OCI-LY7 (cell line): ENCODE measurements around the gene MRC2. TPM values are rescaled to one million over a fixed set of nuclear protein-coding genes. Genes with fewer than 3 reads are reported as not detected.

Experiments used
- BruUV-seq: library from RNA; stranded (reverse); fragments of 400-500 nt; replicated peaks from 2 replicates; lab custom pipeline; 2021; lab: Mats Ljungman, UMichigan
- CTCF ChIA-PET: fragments of 300-600 bp; sonication (Branson Sonifier 250); formaldehyde crosslinking; loops from one replicate; lab custom pipeline; 2022; ENCODE audit warnings: antibody characterized with exemption; ENCODE audit not compliant: unreplicated experiment; lab: Charles Lee
- POLR2A ChIA-PET: fragments of 300-600 bp; sonication (Branson Sonifier 250); formaldehyde crosslinking; loops from one replicate; lab custom pipeline; 2022; ENCODE audit warnings: antibody characterized with exemption; lab: Charles Lee
- DNase-seq: peaks from one replicate; pipeline ENCODE4 v3.0.0-alpha.2; 2015; ENCODE audit warnings: low spot score
- H2AFZ ChIP-seq: fragments of 200-600 bp; sonication (generic), shearing (Covaris generic); 2 replicates; pipeline ENCODE4 v1.6.1; 2014; ENCODE audit warnings: mild to moderate bottlenecking, antibody characterized with exemption, low read length, moderate library complexity
- H3K27ac ChIP-seq: fragments of 200-600 bp; sonication (generic); 2 replicates; pipeline ENCODE4 v1.5.1; 2014; ENCODE audit warnings: mixed run types, low read depth, mild to moderate bottlenecking, moderate library complexity, low read length, inconsistent platforms; ENCODE audit not compliant: poor library complexity, severe bottlenecking
- H3K36me3 ChIP-seq: fragments of 200-600 bp; sonication (generic); 2 replicates; pipeline ENCODE4 v1.6.1; 2014; ENCODE audit warnings: mild to moderate bottlenecking, antibody characterized with exemption, low read length, moderate library complexity, mixed read lengths; ENCODE audit not compliant: insufficient read depth
- H3K4me1 ChIP-seq: fragments of 200-600 bp; sonication (generic); 2 replicates; pipeline ENCODE4 v1.5.1; 2014; ENCODE audit warnings: mild to moderate bottlenecking, low read length; ENCODE audit not compliant: insufficient read depth, poor library complexity, severe bottlenecking
- H3K4me2 ChIP-seq: fragments of 200-600 bp; sonication (generic); 2 replicates; pipeline ENCODE4 v1.6.1; 2014; ENCODE audit warnings: mild to moderate bottlenecking, low read length
- H3K4me3 ChIP-seq: fragments of 200-600 bp; sonication (generic); 2 replicates; pipeline ENCODE4 v1.5.1; 2014; ENCODE audit warnings: mild to moderate bottlenecking, low read depth, low read length; ENCODE audit not compliant: poor library complexity, severe bottlenecking
- H3K79me2 ChIP-seq: fragments of 200-600 bp; sonication (generic); 2 replicates; pipeline ENCODE4 v1.6.1; 2016; ENCODE audit warnings: low read depth, mild to moderate bottlenecking, low read length, moderate library complexity, mixed read lengths; ENCODE audit not compliant: insufficient read depth
- H3K9me2 ChIP-seq: fragments of 200-600 bp; sonication (generic); 2 replicates; pipeline ENCODE4 v1.6.1; 2016; ENCODE audit warnings: mild to moderate bottlenecking, low read length, mixed read lengths; ENCODE audit not compliant: insufficient read depth
- H3K9me3 ChIP-seq: fragments of 200-600 bp; sonication (generic); 2 replicates; pipeline ENCODE4 v1.6.1; 2014; ENCODE audit warnings: mild to moderate bottlenecking, mixed run types, low read length, mixed read lengths
- H4K20me1 ChIP-seq: fragments of 200-600 bp; sonication (generic); 2 replicates; pipeline ENCODE4 v1.6.1; 2014; ENCODE audit warnings: mild to moderate bottlenecking, antibody characterized with exemption, low read length, moderate library complexity, mixed read lengths; ENCODE audit not compliant: insufficient read depth
- CTCF ChIP-seq: fragments of 200-600 bp; sonication (generic); conservative IDR thresholded peaks from 2 replicates; pipeline ENCODE4 v1.5.1; 2014; ENCODE audit warnings: mild to moderate bottlenecking, antibody characterized with exemption, low read length, moderate library complexity, mixed read lengths
- EZH2phosphoT487 ChIP-seq: fragments of 200-600 bp; sonication (generic); IDR thresholded peaks from 2 replicates; pipeline ENCODE4 v1.6.1; 2018; ENCODE audit warnings: low read depth, borderline replicate concordance, mild to moderate bottlenecking, mixed run types, antibody characterized with exemption, low read length, moderate library complexity, mixed read lengths
- intact Hi-C: fragments of 100-400 bp; cut with micrococcal nuclease; formaldehyde crosslinking; loops from one replicate; pipeline ENCODE4 v1.10.0; 2022; ENCODE audit not compliant: unreplicated experiment
- total RNA-seq, 2 experiments: library from RNA; depleted of rRNA in 1 of 2; stranded (reverse); fragments of >200 nt in 1 of 2; shearing (Covaris generic) in 1 of 2; gene quantifications; 2 replicates each; pipeline ENCODE4 v1.2.3, GENCODE V29; 2014 to 2022

MRC2 gene
- total RNA-seq, 2 experiments from 2014 or later = 0.19 to 0.27 TPM

DNA sequence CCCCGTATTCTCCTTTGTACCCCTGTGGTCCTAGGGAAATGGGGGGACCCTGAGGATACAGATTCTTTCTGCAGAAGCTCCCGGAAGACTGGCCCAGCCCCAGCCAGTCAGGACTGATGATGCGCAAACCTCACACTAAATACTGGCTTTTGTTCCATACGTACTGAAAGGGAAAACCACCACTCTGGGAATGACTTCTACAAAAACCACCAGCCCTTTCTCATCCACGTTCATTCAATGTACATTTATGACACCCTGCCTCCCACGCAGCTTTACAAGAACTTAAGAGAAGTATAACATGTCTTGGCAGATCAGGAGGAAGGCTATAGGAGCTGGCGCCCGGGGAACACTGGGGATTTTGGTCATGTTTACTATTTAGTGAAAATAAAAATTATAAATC lies 110.0 kb downstream of the MRC2 start:
- CTCF ChIA-PET = no interaction called here

GRCh38 chr17:62738281-62738680 lies 110.8 kb downstream of the MRC2 start:
- POLR2A ChIA-PET = no interaction called here
- Histone ChIP-seq H3K9me2 (no peaks in the 10 kb centered on the region), H3K4me2 (no peak overlapping the region), H4K20me1 (no peaks in the 10 kb centered on the region), H3K9me3 (no peaks in the 10 kb centered on the region), H3K36me3 (no peaks in the 10 kb centered on the region), H3K4me1 (no peaks in the 10 kb centered on the region), H3K27ac (no peak overlapping the region), H3K79me2 (no peaks in the 10 kb centered on the region), H3K4me3 (no peak overlapping the region), H2AFZ (no peak overlapping the region)
- CTCF ChIA-PET = no interaction called here
- intact Hi-C loops = no loop called here
- DNase-seq = no peak
- TF ChIP-seq CTCF (no peak), EZH2phosphoT487 (no peak)
- BruUV-seq = no TSS peak

More for the DNA sequence above, 110.0 kb downstream of the MRC2 start:
- no peaks in the 10 kb centered on the region for H3K9me2 ChIP-seq
- BruUV-seq = no TSS peak
- no peaks in the 10 kb centered on the region for H4K20me1 ChIP-seq
- TF ChIP-seq CTCF (no peak), EZH2phosphoT487 (no peak)
- H3K9me3 ChIP-seq = no peaks in the 10 kb centered on the region
- no peaks in the 10 kb centered on the region for H3K79me2 ChIP-seq
- no peak for DNase-seq
- no peaks in the 10 kb centered on the region for H3K36me3 ChIP-seq
- no peak overlapping the region for H3K4me2 ChIP-seq
- intact Hi-C loops = no loop called here
- no peaks in the 10 kb centered on the region for H3K4me1 ChIP-seq
- no peak overlapping the region for H2AFZ ChIP-seq
- no peak overlapping the region for H3K27ac ChIP-seq
- POLR2A ChIA-PET = no interaction called here
- H3K4me3 ChIP-seq = no peak overlapping the region

GRCh38 chr17:62739645-62740388 lies 112.3 kb downstream of the MRC2 start:
- Histone ChIP-seq H3K9me2 (no peaks in the 10 kb centered on the region), H3K36me3 (no peaks in the 10 kb centered on the region), H3K27ac (no peak overlapping the region), H4K20me1 (no peaks in the 10 kb centered on the region), H2AFZ (no peak overlapping the region), H3K79me2 (no peaks in the 10 kb centered on the region), H3K4me3 (no peak overlapping the region), H3K9me3 (no peaks in the 10 kb centered on the region), H3K4me1 (no peaks in the 10 kb centered on the region), H3K4me2 (no peak overlapping the region)
- POLR2A ChIA-PET = no interaction called here
- TF ChIP-seq EZH2phosphoT487 = no peak
- TF ChIP-seq CTCF = no peak
- CTCF ChIA-PET = interaction anchor here (0.7 kb wide), 1 partner anchor 204 kb away, joined by 6 read pairs; no protein-coding TSS in a partner anchor
- intact Hi-C loops = no loop called here
- DNase-seq = no peak
- no TSS peak for BruUV-seq
